NK-92 treated with Interleukin-12 subunit alpha and Interleukin-12 subunit beta, amount 100 ng/mL, for 24 hours (cell line): ENCODE measurements around the gene SLC37A1.

ENCODE experiments used
- DNase-seq: peaks from one replicate; lab custom pipeline; 2025; lab: John Stamatoyannopoulos, UW

Gene SLC37A1

DNA sequence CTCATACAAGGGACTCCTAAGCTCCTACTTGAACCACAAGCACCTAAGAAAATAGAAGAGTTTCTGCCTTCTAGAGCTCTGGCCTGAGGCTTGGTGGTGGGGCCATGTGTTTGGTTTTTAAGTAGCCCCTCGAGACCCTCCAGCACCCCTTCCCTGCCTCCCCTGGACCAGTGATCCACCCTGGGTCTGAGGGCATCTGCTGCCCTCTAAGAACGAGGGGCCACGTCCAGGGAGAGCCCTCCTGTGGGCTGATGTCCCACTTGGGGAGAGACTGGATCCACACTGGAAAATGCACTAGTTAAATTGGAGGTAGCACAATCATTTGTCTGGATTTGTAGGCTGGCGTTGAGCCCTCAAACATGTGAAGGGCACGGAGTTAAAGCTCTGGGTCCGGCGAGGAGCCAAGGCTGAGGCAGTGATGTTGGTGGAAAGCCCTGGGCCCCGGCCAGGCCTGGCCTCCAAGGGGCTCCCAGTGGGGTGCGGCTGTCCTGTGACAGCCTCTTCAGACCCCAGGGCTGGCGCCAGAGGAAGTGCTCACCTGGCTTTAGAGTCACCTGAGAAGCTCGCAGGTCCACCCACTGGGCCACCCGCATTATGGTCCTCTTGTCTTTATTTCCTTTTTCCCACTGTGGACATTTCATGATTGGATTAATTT, 65.2 kb downstream of the SLC37A1 start:
- no peak for DNase-seq

DNA sequence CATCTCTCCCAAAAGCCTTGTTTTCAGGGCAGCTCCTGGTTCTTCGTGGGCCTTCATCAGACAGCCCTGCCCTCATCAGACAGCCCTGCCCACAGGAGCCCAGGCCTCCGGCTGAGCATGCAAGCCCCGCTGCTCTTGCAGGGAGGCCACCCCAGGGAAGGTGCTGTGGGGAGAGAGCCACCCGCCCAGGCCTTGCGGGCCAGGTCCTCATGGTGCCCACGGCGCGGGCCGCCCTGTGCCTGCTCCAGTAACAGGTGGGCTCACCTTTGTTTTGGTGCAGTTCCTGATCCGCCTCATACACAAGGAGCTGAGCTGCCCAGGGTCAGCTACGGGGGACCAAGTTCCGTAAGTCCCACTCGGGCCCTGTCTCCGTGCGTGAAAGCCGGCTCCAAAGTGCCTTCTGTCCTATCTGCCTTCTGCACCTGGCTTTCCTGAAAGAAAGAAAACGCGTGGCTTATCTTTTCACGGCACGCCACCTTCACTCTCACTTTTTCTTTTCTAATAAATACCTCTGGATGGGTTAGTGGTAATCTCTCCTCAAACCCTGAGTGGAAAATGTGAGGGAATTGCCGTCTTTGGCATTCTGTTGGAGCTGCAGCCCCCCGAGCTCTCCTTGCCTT, 65.9 kb downstream of the SLC37A1 start:
- no peak for DNase-seq

DNA sequence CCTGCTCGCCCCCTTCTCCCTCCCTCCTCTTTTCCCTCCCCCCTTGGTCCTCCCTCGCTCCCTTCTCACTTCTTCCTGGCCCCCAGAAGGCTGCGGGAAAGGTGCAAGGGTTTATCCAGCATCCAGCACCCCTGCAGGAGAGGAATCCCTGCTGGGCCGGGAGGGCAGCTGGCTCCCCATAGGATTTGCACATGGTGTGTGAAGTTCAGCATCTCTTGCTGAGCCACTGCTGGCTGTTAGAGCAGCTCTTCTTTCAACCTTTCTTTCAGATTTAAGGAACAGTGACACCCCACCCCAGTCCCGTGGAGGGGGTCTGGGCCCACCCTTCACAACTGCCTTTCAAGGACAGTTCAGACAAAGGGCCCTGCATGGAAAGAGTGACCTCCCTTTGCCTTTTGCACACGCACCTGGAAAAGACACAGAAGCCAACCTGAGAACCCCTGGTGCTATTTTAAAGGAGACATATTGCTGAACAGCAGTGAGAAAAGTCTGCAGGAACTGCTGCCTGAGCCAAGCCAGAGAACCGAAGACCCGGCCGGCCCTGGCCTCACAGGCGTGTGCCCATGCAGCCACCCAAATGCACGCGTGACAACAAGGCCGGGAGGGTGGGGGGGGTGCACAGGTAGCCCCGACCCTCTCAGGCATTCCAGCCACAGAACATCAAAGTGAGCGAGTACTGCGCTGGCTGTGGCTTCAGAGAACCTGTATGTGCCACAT, 66.6 kb downstream of the SLC37A1 start:
- DNase-seq: no peak

DNA sequence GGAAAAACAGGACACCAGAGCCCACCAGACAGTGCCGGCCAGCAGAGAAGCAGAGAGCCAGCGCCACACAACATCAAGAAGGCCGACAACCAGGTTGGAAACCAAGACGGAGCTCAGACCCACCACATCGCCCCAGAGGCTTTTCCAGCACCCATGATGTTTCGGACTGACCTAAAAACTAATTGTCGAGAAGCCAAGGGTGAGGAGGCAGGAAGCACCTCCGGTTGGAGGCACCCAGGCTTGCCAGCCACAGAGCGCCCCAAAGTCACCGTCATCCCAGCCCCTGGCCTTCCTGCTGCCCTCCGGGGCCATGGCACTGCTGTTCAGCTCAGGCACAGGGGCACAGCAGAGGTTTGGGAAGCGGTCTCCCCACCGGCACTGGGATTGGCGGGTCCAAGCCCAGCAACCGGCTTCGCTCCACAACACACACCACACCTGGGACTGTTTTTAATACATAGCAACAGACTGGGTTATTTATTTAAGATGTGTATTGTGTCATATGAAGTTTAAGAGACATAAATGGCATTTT, 67.2 kb downstream of the SLC37A1 start:
- DNase-seq: no peak

DNA sequence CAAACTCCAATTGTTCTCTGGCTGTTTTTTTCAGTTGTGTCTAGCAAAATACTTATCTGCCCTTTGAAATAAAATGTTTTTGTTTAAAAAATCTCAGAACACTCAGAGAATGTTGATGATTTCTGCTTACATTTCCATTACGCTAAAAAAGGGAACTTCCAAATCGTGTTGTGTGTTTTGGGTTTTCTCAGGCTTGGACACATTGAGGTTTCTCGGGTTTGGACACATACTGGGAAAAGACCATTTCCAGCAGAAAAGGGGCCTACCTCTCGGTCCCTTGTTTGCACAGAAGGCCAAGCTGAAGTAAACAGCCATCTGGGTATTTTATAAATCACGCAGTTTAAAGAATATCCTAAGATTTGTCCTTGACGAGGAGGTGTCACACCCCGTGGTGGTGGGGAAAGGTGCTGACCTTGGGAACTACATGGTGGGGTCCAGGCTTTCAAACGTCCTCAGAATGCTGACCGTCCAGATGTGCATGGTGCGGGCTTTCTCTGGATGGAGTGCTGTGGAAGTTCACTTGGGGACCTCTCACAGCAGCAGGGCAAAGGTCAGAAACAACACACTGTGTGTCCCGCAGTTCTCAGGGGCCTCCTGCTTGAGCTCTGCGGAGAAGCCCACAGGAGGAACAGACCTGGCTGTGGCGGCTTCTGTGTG, 67.8 kb downstream of the SLC37A1 start:
- DNase-seq: no peak

DNA sequence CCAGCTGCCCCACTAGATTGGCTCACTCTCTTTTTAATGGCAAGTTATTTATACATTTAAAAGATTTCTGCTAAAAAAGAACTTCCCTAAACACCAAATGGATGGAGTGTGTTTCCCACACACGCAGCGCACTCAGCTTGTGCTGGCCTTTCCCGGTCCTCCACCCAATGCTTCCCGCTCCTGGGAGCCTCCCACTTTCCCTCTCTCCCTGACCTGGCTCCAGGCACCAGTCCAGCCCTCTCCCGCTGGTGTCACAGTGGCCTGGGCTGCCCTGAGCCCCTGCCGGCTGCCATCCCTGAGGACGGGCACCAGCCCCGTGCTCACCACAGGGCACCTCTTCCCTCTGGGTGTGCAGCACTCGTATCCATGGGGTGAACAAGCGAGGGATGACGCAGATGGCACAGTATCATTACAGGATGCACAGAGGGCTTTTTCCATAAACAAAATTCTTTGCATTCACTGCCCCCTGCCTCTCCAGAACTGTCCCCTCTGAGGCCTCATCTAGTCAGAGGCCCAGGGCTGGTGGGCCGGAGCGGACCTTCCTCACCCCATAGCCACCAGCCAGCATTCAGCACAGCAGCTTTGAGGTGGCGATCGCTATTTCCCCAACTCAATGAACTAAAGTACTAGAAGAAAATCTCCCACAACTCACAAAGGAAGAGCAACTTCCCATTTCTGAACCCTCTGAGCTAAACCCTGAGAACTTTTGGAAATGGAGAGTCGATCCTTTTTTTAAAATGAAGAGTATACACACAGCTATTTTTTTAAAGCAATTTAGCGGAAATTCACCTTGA, 68.5 kb downstream of the SLC37A1 start:
- DNase-seq: no peak

DNA sequence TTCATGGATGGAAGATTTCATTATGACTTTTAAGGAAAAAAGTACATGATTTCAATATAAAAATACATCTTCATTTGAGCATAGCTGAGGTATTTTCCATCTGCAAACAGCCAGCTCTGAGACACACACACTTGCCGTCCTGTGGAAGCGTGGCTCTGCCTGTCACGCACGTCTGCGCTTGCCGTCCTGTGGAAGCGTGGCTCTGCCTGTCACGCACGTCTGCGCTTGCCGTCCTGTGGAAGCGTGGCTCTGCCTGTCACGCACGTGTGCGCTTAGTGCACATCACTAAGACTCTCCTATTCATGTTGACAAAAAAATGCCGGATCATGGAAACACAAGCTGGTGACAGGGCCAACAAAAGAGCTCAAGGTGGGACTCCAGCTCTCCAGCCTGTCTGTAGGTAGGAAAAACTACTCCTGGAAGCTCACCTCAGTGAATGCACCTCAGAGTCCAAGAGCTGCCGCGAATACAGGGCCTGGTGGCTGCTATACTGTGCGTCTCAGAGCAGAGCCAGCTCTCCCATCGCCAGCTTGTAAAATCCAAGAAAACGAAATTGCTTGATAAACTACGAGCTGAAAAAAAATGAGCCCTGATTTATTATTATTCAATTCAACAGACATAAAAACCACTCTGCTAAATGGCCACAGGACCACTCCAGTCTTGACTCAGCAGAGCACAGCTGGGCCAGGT, 69.3 kb downstream of the SLC37A1 start:
- DNase-seq: no peak

DNA sequence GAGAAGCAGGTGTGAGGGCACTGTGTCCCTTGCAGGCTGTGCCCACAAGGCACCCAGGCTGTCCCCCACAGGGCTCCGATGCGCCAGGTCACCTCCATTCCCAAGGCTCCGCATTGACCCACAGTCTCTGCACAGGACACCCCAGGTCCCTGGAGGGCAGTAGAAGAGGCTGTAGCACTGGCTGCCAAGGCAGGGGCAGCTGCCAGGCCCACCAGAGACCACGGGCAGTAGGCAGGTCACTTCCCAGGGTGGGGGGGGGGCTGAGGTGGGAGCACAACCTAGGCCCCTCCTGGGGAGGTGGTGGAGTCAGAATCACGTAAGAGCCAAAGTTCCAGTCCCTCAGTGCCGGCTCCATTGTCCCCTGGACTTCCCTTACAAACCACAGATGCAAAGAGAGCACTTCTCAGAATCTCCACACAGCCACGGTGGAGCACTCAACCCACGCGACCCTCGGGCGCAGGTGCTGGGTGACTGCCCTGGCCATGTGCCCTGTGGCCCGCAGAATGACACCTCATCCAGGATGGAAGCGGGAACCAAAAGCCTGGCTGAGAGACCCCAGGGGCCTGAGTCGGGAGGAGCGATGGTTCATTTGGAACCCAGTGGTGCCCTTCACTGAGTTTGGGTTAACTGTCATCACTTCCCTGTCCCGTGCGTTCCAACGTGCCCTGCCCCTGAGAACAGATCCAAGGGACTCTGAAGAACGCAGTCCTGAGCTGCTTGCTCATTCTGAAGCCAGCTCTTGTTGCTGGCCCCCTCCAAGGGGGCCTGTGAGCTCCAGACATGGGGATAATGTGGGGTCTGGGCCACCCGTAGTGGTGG, 70.0 kb downstream of the SLC37A1 start:
- DNase-seq: no peak

DNA sequence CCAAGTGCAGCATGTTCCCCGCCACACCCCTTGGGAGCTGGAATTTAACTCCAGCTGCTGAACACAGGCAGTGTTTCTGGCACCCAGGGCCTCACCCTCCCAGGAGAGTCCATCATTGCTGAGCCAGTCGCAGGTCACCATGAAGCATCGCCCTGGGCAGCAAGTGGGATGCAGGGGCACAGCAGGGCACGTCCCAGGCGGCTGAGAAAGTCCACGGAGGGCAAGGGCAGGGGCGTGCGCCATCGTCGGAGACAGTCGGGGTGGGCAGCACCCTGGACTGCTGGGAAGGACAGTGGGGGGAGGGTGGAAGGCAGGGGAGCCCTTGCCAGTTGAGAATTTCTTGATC, 70.6 kb downstream of the SLC37A1 start:
- DNase-seq: no peak

DNA sequence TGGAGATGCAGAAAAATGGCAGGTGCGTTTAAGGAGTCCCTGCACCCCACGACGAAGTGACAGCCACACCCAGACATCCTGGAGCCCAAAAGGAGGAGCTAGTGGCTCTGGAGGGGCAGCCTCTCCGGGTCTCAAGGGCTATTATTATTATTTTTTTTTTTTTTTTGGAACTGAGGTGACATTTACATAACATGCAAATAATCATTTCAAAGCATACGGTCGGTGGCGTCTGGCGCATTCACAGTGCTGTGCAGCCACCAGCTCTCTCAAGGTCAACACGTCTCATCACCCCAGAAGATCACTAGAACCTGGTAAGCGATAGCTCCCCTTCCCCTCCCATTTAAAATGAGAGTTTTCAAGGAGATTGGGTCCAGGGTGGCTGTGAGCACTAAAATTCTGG, 72.2 kb downstream of the SLC37A1 start:
- DNase-seq: no peak

DNA sequence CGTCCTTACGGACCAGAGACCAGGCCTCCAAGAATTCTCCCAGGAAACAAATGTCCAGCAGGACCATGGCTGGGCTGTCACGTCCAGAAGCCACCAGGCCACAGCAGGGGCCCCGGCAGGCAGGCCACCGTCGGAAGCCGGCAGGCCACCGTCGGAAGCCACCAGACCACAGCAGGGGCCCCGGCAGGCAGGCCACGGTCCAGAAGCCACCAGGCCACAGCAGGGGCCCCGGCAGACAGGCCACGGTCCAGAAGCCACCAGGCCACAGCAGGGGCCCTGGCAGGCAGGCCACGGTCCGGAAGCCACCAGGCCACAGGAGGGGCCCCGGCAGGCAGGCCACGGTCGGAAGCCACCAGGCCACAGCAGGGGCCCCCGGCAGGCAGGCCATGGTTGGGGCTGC, 72.8 kb downstream of the SLC37A1 start:
- no peak for DNase-seq

DNA sequence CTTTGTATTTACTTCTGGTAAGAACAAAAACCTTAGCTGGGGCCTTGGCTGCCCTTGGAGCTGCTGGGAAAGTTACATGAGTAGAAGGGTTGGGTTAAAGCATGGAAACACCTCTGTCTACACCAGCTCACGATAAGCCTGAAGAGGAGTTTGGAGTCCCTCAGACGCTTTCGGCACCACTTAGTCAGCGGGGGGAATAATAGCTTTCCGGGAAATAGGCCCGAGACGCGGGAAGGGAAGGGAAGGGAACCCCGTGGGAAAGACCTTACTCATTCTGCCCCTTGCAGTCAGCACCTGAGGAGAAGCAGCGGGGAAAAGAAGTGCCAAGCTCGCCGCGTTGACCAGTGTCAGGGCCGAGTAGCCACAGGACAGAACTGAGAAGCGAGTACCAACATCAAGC, 73.4 kb downstream of the SLC37A1 start:
- no peak for DNase-seq

DNA sequence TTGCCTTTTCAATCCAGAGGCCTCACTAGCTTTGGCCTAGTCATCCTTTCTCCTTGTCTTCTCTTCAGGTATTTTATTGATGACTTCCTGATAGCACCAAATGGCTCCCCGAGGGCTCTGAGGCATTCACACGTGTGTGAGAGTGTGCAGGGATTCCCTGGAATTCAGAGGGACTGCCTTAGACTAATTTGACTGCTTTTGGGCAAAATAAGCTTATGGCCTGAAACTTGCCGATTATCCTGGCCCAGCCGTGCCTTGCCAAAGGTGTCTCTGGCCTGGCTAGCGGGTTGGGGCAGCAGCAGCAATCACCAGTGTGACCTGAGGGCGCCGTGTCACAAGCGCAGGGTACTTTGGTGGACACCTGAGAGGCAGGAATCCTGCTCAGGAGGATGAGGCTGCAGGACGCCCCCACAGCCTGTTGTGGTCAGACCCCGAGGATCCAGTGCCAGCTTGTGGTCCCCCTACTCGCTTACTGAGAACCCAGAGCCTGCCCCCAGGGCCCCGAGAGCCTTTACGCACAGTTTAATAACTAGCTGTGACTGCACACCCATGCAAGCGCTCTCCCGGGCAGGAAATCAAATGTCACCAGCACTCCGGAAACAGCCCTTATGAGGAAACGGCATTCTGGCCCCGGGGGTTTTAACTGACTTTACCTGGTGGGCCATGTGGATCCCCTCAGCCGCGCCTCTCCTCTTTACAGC, 76.9 kb downstream of the SLC37A1 start:
- no peak for DNase-seq

DNA sequence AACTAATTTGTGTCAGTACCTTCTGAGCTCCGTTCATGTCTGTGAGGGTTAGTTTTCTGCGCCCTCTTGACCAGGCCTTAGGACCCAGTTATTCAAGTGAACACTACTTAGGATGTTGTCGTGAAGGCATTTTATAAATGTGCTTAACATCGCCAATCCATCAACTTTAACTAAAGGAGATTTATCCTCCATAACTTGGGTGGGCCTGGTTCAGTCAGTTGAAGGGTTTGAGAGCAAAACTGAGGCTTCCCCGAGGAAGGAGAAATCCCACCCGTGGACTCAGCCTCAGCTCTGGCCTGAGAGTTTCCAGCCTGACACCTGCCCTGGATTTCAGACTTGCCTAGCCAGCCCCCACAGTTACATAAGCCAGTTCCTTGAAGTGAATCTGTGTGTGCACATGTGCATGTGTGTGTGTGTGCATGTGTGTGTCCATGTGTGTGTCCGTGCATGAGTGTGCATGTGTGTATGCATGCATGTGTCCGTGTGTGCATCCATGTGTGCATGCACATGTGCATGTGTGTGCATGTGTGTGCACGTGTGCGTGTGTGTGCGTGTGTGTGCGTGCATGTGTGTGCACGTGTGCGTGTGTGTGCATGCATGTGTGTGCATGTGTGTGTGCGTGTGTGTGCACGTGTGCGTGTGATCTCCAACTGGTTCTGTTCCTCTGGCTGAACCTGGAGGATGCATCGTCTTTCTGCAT, 77.7 kb downstream of the SLC37A1 start:
- no peak for DNase-seq

DNA sequence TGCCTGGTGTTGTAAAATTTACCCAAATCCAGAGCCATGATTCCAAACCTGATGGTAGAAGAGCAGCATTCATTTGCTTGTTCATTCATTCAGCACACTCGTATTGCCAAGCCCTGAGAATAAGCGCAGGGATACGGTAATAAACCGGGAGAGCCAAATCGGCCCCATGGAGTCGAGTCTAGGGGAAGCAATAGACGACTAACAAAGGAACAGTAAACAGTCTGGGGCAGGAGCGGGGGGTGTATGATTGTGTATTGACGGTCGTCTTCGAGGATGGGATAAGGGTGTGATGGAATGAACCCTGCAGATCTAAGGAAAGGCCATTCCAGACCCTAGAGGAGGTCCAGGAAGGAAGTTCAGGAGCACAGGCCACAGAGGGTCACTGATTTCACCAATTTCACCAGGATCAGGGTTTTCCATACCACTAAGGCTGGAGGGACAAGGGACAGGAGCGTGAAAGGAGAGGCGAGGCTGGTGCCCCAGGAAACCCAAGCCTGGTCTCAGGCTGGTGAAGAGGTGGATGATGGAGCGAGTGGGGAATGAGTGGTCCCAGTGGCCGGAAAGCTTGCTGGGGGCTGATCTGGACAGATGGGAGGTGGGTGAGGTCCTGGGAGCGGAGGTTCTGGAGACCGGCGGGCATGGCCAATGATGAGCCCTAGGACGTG, 78.6 kb downstream of the SLC37A1 start:
- DNase-seq: no peak

DNA sequence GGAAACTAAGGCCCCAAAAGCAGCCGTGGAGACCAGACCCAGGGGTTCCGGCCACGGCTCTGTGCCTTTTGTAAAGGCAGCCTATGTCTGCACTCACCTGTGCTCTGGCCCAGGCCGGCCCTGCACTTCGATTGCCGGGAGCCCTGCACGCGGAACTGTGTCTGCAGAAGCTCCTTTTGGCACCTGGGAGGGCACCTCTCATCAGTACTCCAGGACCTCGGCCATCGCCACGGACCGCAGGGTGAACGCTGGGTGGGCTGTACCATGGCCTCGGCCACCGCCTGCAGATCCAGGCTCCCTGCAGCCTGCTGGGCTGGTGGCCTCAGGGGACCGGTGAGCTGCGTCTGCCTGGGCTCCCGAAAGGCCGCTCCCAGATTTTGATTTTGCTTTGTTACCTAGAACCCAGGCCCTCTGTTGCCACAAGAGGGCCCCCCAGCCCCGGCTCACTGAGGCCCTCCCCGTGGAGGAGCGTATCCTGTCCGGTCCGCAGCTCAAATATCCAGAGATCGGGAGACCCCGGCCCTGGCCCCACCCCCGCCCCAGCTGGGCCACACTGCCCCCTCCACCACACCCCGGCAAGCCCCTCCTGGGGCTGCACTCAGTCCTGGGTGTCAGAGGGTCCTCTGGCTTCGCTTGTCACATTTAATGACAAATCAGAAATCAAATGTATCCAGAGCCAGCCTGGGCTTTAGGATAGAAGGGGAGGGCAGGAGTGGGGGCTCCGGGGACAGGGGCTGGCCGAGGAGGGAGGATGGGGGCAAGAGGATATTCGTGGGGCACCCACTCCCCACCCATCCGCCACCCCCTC, 79.6 kb downstream of the SLC37A1 start:
- DNase-seq: no peak

DNA sequence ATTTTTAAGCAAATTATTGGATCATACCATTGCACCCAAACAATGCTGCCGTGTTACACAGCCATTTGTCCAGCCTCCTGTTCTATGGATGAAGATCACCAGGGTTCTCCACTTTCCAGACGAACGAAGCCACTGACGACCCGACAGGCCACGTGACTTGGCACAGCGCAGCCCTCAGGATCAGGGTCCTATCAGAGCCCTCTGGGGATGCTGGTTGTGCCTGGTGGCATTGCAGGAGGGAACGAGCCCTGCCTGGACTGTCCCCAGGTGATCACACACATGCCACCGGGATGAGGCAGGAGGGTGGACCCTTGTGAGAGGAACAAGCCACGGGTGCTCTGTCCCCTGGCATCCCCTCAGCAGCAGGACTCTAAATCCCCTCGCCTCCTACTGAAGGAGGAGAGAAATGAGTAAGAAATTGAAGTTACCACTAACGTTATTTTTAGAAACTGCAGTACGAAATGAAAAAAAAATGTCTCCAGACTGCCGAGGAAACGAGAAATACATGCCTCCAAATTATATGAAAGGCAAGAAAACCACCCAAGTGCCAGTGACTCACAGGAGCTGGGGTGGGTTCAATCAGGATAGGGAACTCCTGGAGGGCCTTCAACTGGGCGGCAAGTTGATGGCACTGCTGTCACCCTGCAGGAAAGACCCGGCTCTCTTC, 81.1 kb downstream of the SLC37A1 start:
- DNase-seq: no peak
